Calu3 (cell line): ENCODE measurements around the gene XPO4. TPM values are rescaled to one million over a fixed set of nuclear protein-coding genes. Genes with fewer than 3 reads are reported as not detected.
A peak's percentile ranks its signal among the peaks of the same experiment; 100 is the strongest.

Experiments
- BruUV-seq: library from RNA; stranded (reverse); fragments of 400-500 nt; replicated peaks from 2 replicates; lab custom pipeline; 2021; lab: Mats Ljungman, UMichigan
- CTCF ChIA-PET: fragments of 300-600 bp; sonication (Branson Sonifier 250); formaldehyde crosslinking; loops from one replicate; lab custom pipeline; 2022; ENCODE audit warnings: antibody characterized with exemption; lab: Charles Lee
- DNase-seq: peaks from one replicate; pipeline ENCODE4 v3.0.0; 2022
- H3K27ac Mint-ChIP-seq: one replicate; pipeline ENCODE4 v1.8.0; 2022; ENCODE audit warnings: mixed read lengths; ENCODE audit not compliant: unreplicated experiment
- H3K27me3 Mint-ChIP-seq: one replicate; pipeline ENCODE4 v1.8.0; 2022; ENCODE audit warnings: mixed read lengths; ENCODE audit not compliant: unreplicated experiment
- H3K36me3 Mint-ChIP-seq: one replicate; pipeline ENCODE4 v1.8.0; 2022; ENCODE audit warnings: mild to moderate bottlenecking, moderate library complexity, mixed read lengths; ENCODE audit not compliant: insufficient read depth, unreplicated experiment
- H3K4me1 Mint-ChIP-seq: one replicate; pipeline ENCODE4 v1.8.0; 2022; ENCODE audit warnings: mild to moderate bottlenecking, low read depth, mixed read lengths; ENCODE audit not compliant: unreplicated experiment
- H3K4me3 Mint-ChIP-seq: one replicate; pipeline ENCODE4 v1.8.0; 2022; ENCODE audit warnings: mild to moderate bottlenecking, low read depth, moderate library complexity, mixed read lengths; ENCODE audit not compliant: unreplicated experiment
- H3K9me3 Mint-ChIP-seq: one replicate; pipeline ENCODE4 v1.8.0; 2022; ENCODE audit warnings: low read depth, mixed read lengths; ENCODE audit not compliant: unreplicated experiment
- intact Hi-C: fragments of 100-400 bp; cut with micrococcal nuclease; formaldehyde crosslinking; loops from one replicate; pipeline ENCODE4 v1.10.0; 2022; ENCODE audit not compliant: unreplicated experiment
- total RNA-seq: library from RNA; stranded (reverse); gene quantifications from 2 replicates; pipeline ENCODE4 v1.2.3, GENCODE V29; 2022
- TF ChIP-seq, protein P1 (sequence below): fragments of 200-600 bp; IDR thresholded peaks from one replicate; pipeline ENCODE4 v1.8.0; 2022; ENCODE audit warnings: antibody characterized with exemption; ENCODE audit not compliant: unreplicated experiment

The XPO4 gene
- total RNA-seq, 1 experiment from 2014 or later: 13.6 TPM

GRCh38 chr13:20775961-20776360 is 126.6 kb downstream of the XPO4 start:
- H3K27me3 Mint-ChIP-seq: no peaks in the 10 kb centered on the region
- H3K9me3 Mint-ChIP-seq: no peaks in the 10 kb centered on the region
- TF ChIP-seq, protein P1, sequence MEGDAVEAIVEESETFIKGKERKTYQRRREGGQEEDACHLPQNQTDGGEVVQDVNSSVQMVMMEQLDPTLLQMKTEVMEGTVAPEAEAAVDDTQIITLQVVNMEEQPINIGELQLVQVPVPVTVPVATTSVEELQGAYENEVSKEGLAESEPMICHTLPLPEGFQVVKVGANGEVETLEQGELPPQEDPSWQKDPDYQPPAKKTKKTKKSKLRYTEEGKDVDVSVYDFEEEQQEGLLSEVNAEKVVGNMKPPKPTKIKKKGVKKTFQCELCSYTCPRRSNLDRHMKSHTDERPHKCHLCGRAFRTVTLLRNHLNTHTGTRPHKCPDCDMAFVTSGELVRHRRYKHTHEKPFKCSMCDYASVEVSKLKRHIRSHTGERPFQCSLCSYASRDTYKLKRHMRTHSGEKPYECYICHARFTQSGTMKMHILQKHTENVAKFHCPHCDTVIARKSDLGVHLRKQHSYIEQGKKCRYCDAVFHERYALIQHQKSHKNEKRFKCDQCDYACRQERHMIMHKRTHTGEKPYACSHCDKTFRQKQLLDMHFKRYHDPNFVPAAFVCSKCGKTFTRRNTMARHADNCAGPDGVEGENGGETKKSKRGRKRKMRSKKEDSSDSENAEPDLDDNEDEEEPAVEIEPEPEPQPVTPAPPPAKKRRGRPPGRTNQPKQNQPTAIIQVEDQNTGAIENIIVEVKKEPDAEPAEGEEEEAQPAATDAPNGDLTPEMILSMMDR: no peak
- no TSS peak for BruUV-seq
- no peak overlapping the region for H3K27ac Mint-ChIP-seq
- H3K36me3 Mint-ChIP-seq: peaks cover 13% of the 10 kb centered on the region
- no peak for DNase-seq
- CTCF ChIA-PET: no interaction called here
- H3K4me1 Mint-ChIP-seq: peaks cover 10% of the 10 kb centered on the region
- no peak overlapping the region for H3K4me3 Mint-ChIP-seq
- intact Hi-C loops: no loop called here

- CTCF ChIA-PET: no interaction called here
- Mint-ChIP-seq H3K4me1 (peaks cover 10% of the 10 kb centered on the region), H3K27me3 (no peaks in the 10 kb centered on the region), H3K4me3 (no peak overlapping the region), H3K36me3 (peaks cover 13% of the 10 kb centered on the region), H3K9me3 (no peaks in the 10 kb centered on the region), H3K27ac (no peak overlapping the region)
- no peak for DNase-seq
- intact Hi-C loops: no loop called here
- no TSS peak for BruUV-seq
- TF ChIP-seq, protein P1: no peak
Observed at GRCh38 chr13:20774746-20775145, 127.8 kb downstream of the XPO4 start.

DNA sequence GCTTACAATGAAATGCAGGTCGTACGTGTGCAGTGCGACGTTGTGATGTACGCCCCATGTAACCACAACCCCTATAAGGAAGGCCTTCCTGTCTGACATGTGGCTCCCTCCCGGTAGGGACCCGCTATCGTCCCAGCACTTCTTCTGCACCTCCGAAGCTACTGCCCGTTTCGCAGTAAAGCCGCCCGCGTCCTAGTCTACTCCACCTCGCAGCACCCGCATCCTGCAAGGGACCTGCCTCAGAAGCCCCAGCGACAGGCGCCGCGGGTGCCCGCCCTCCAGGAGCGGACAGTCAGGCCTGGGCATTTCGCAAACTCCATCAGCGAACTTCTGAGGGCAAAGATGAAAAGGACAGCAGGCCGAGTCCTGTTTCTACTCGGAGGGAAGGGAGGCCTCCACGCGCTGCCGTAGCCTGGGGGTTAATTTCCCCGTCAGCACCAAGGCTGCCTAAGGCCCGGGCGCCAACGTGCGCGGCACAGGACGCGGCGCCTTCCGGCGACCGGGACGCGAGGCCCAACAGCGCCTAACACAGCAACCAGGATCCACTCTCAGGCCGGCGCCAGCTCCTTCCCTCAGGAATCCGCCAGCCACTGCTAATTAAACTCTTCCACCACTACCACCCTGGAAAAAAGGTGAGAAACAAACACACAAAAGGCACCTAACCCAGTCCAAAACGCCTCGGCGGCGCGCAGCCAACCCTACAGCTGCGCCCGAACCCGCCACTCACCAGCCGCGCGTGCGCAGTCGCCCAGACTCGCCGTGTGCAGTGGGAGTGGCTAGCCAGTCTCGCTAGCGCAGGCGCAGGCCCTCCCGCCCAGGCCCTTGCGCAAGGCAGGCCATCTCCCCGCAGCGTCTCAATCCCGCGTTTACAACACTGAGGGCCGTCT is 129.1 kb downstream of the XPO4 start, which contains the start of gene EEF1AKMT1:
Gene EEF1AKMT1 (minus strand): TSS at position 768 of the 887 bp plus-strand sequence. CDS start 16,363 bp downstream, outside the sequence.
- BruUV-seq: TSS peak; percentile 58
- H3K9me3 Mint-ChIP-seq: no peaks in the 10 kb centered on the region
- intact Hi-C loops: no loop called here
- peaks cover 13% of the 10 kb centered on the region for H3K36me3 Mint-ChIP-seq
- peaks cover 10% of the 10 kb centered on the region for H3K4me1 Mint-ChIP-seq
- H3K4me3 Mint-ChIP-seq: peak within 1 kb of the TSS; percentile 79
- CTCF ChIA-PET: no interaction called here
- peak within 1 kb of the TSS; percentile 91 for H3K27ac Mint-ChIP-seq
- TF ChIP-seq, protein P1: no peak
- H3K27me3 Mint-ChIP-seq: no peaks in the 10 kb centered on the region
- peak; percentile 91 for DNase-seq

DNA sequence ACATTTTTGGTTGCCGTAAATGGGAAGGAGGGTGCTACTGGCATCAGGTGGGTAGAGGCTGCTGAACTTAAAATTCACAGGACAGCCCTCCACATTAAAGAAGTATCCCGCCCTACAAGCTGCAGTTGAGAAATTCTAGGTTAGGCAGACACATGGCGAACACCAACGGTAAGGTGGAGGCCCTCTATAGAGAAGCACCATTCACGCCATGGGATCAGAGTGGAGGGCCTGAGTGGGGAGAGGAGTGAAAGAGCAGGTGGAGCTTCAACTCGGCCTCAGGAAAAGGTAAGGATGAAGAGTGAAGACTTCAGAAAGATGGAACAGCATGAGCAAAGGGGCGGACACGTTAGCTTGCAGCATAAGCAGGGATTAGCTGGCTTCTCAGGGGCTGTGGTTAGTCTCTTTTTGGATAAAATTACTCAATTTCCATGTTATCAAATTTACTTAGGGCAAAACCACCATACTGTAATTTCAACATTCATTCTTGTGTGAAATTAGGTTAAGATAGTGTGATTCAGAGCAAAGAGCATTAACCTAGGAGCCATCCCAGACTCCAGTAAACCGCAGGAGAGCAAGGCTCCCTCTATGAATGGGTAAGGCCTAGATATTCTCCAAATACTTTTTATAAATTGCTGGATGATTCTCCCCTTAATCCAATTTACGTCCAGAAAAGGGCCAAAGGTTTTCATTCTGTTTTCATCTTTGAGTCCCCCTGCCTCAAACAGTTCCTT is 130.0 kb downstream of the XPO4 start:
- no peaks in the 10 kb centered on the region for H3K9me3 Mint-ChIP-seq
- peak overlapping the region; percentile 91 for H3K27ac Mint-ChIP-seq
- no peak for DNase-seq
- peaks cover 10% of the 10 kb centered on the region for H3K4me1 Mint-ChIP-seq
- H3K36me3 Mint-ChIP-seq: peaks cover 13% of the 10 kb centered on the region
- TF ChIP-seq, protein P1: no peak
- intact Hi-C loops: no loop called here
- H3K4me3 Mint-ChIP-seq: peak overlapping the region; percentile 79
- H3K27me3 Mint-ChIP-seq: no peaks in the 10 kb centered on the region
- BruUV-seq: no TSS peak
- CTCF ChIA-PET: no interaction called here
